Breast epithelium (tissue), 3 donors: ENCODE results near the gene SDF2.

Experiments used
- POLR2AphosphoS5 ChIP-seq, 3 donors: sonication (generic); formaldehyde crosslinking; IDR thresholded peaks; one replicate each; pipeline ENCODE4 v1.6.1; 2017; ENCODE audit warnings: antibody characterized with exemption in 3 of 3
- TF ChIP-seq, protein P1 (sequence below), 3 donors: fragments of 450-650 bp; IDR thresholded peaks; one replicate each; pipeline ENCODE4 v1.5.1; 2016 to 2017; ENCODE audit warnings: antibody characterized with exemption in 3 of 3, mild to moderate bottlenecking in 3 of 3, moderate library complexity in 3 of 3

DNA sequence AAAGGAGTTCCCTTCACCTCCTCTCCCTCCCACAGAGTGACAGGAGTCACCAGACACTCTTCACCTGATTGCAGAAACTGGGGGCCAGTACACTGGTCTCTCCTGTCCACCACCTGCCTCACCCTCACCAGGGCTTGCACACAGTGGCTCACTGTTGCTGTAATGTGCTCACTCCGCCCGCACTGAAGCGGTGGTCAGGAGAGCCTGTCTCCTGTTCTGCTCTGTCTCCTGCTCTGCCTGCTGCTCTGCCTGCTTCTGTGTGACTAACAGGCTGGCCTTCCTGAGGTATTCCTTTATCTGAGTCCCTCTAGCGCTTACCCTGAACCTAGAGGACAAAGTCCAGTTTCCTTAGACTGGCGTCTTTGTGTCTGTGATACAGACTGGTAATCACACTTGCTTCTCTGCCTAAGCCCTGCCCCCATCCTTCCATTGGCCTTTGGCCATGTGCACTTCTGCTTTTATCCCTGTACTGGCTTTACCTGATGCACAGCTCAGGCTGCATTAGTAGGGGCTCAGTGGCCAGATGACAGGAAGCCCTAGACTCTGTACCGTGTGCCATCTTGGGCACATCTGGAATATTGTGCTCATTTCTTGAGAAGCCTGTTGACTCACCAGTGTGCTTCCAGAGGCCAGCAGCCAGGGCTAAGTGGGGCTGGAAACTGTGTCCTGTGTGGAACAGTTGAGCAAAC, 36.7 kb upstream of the SDF2 start:
- TF ChIP-seq POLR2AphosphoS5 (IDR thresholded peaks at IDR 0.05), result no peak
- TF ChIP-seq, protein P1, sequence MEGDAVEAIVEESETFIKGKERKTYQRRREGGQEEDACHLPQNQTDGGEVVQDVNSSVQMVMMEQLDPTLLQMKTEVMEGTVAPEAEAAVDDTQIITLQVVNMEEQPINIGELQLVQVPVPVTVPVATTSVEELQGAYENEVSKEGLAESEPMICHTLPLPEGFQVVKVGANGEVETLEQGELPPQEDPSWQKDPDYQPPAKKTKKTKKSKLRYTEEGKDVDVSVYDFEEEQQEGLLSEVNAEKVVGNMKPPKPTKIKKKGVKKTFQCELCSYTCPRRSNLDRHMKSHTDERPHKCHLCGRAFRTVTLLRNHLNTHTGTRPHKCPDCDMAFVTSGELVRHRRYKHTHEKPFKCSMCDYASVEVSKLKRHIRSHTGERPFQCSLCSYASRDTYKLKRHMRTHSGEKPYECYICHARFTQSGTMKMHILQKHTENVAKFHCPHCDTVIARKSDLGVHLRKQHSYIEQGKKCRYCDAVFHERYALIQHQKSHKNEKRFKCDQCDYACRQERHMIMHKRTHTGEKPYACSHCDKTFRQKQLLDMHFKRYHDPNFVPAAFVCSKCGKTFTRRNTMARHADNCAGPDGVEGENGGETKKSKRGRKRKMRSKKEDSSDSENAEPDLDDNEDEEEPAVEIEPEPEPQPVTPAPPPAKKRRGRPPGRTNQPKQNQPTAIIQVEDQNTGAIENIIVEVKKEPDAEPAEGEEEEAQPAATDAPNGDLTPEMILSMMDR (IDR thresholded peaks at IDR 0.05), result no peak
